Prostate gland (tissue), 2 donors: ENCODE data around the gene DPP10. TPM values are rescaled to one million over a fixed set of nuclear protein-coding genes. Genes with fewer than 3 reads are reported as not detected.
"Not testable (repeated sequence)": the region's sequence is repeated elsewhere in the genome, so short reads cannot be mapped to it uniquely, and the experiment has no call there.

Source experiments
- DNase-seq: peaks from one replicate; pipeline ENCODE4 v3.0.0-alpha.2; 2019; ENCODE audit warnings: low spot score
- H3K27ac ChIP-seq, 2 donors: fragments of 200-600 bp; sonication (generic); 2 replicates each; pipeline ENCODE4 v1.5.1; 2017 to 2019
- H3K27me3 ChIP-seq: fragments of 200-600 bp; sonication (generic); replicated peaks from 2 replicates; pipeline ENCODE4 v1.5.1; 2019; ENCODE audit not compliant: insufficient read depth
- H3K36me3 ChIP-seq, 2 donors: fragments of 200-600 bp; sonication (generic); 1 replicate in 1 of 2; 2 replicates in 1 of 2; pipeline versions ENCODE4 v1.5.1 to v1.8.1; 2017 to 2019
- H3K4me1 ChIP-seq: fragments of 200-600 bp; sonication (generic); replicated peaks from 2 replicates; pipeline ENCODE4 v1.5.1; 2019
- H3K4me3 ChIP-seq, 2 donors: fragments of 200-600 bp; sonication (generic); 2 replicates each; pipeline ENCODE4 v1.5.1; 2017 to 2019
- H3K9me3 ChIP-seq: fragments of 200-600 bp; sonication (generic); 2 replicates; pipeline ENCODE4 v1.5.1; 2017
- CTCF ChIP-seq, 4 experiments: fragments of 200-600 bp in 2 of 4; fragments of 450-650 bp in 2 of 4; sonication (generic) in 2 of 4; IDR thresholded peaks; 1 replicate in 3 of 4; 2 replicates in 1 of 4; pipeline ENCODE4 v1.5.1; 2016 to 2019; ENCODE audit warnings: antibody characterized with exemption in 4 of 4, mild to moderate bottlenecking in 2 of 4, moderate library complexity in 2 of 4
- POLR2A ChIP-seq: fragments of 450-650 bp; IDR thresholded peaks from one replicate; pipeline ENCODE4 v1.6.1; 2016; ENCODE audit warnings: antibody characterized with exemption, mild to moderate bottlenecking
- POLR2AphosphoS5 ChIP-seq: sonication (generic); formaldehyde crosslinking; IDR thresholded peaks from one replicate; pipeline ENCODE4 v1.6.1; 2017; ENCODE audit warnings: antibody characterized with exemption
- WGBS: methylation state at CpG from one replicate; pipeline ENCODE4 v1.1.5; 2018; 5-methylcytosine and 5-hydroxymethylcytosine counted together
- intact Hi-C: fragments of 100-400 bp; cut with DNase I; formaldehyde crosslinking; loops from one replicate; pipeline ENCODE4 v1.14.2; 2022
- total RNA-seq, 2 donors: library from RNA; depleted of rRNA; stranded (reverse); fragments of >200 nt; gene quantifications; one replicate each; pipeline ENCODE4 v1.1.0, GENCODE V29; 2016

The DPP10 gene
- total RNA-seq, 2 donors from 2014 or later: 5.1 TPM; not detected in 1

GRCh38 chr2:114949228-114949804, 506.9 kb downstream of the DPP10 start:
- 85% methylated on average over 2 of the region's 2 CpGs for WGBS
- H3K4me1 ChIP-seq: no peaks in the 10 kb centered on the region
- H3K9me3 ChIP-seq: no peaks in the 10 kb centered on the region
- no peaks in the 10 kb centered on the region for H3K36me3 ChIP-seq
- TF ChIP-seq POLR2A (no peak), POLR2AphosphoS5 (no peak), CTCF (IDR thresholded peaks at IDR 0.05) (no peak)
- DNase-seq: no peak
- H3K4me3 ChIP-seq: no peak overlapping the region
- intact Hi-C loops: no loop called here
- no peak overlapping the region for H3K27ac ChIP-seq
- H3K27me3 ChIP-seq: no peaks in the 10 kb centered on the region

GRCh38 chr2:114960389-114960788, 517.9 kb downstream of the DPP10 start:
- DNase-seq: no peak
- no peaks in the 10 kb centered on the region for H3K27me3 ChIP-seq
- H3K9me3 ChIP-seq: no peaks in the 10 kb centered on the region
- H3K27ac ChIP-seq: no peak overlapping the region
- no peaks in the 10 kb centered on the region for H3K36me3 ChIP-seq
- H3K4me3 ChIP-seq: no peak overlapping the region
- no peaks in the 10 kb centered on the region for H3K4me1 ChIP-seq
- 88% methylated on average over 5 of the region's 5 CpGs for WGBS
- TF ChIP-seq POLR2AphosphoS5 (no peak), POLR2A (no peak), CTCF (IDR thresholded peaks at IDR 0.05) (no peak)
- intact Hi-C loops: no loop called here

- Histone ChIP-seq H3K27ac (no peak overlapping the region), H3K4me3 (no peak overlapping the region), H3K27me3 (no peaks in the 10 kb centered on the region), H3K36me3 (no peaks in the 10 kb centered on the region), H3K4me1 (no peaks in the 10 kb centered on the region), H3K9me3 (no peaks in the 10 kb centered on the region)
- DNase-seq: no peak
- intact Hi-C loops: no loop called here
- TF ChIP-seq CTCF (IDR thresholded peaks at IDR 0.05): no peak
- no peak for TF ChIP-seq POLR2A
- no peak for TF ChIP-seq POLR2AphosphoS5
- WGBS: 61% methylated on average over 3 of the region's 3 CpGs
These were observed 520.1 kb downstream of the DPP10 start for GRCh38 chr2:114962532-114962931.

GRCh38 chr2:114968748-114969400, 526.4 kb downstream of the DPP10 start:
- TF ChIP-seq POLR2A: no peak
- no peak for TF ChIP-seq CTCF (IDR thresholded peaks at IDR 0.05)
- TF ChIP-seq POLR2AphosphoS5: no peak
- 60% methylated on average over 2 of the region's 2 CpGs for WGBS
- intact Hi-C loops: no loop called here

GRCh38 chr2:115004321-115004720, 561.9 kb downstream of the DPP10 start:
- intact Hi-C loops, H3K36me3 ChIP-seq, H3K9me3 ChIP-seq, H3K4me1 ChIP-seq, H3K27me3 ChIP-seq, H3K4me3 ChIP-seq, DNase-seq, H3K27ac ChIP-seq: not testable (repeated sequence)
- WGBS: 88% methylated on average over 15 of the region's 19 CpGs

More at GRCh38 chr2:114968748-114969400, 526.4 kb downstream of the DPP10 start:
- H3K4me1 ChIP-seq: no peaks in the 10 kb centered on the region
- DNase-seq: no peak
- H3K4me3 ChIP-seq: no peak overlapping the region
- H3K27me3 ChIP-seq: no peaks in the 10 kb centered on the region
- H3K27ac ChIP-seq: no peak overlapping the region
- no peaks in the 10 kb centered on the region for H3K9me3 ChIP-seq
- H3K36me3 ChIP-seq: no peaks in the 10 kb centered on the region
